ENCODE results near the gene PDE4D. TPM values are rescaled to one million over a fixed set of nuclear protein-coding genes. Genes with fewer than 3 reads are reported as not detected.

PDE4D gene
- total RNA-seq, 2 donors from 2014 or later = 207 to 300 TPM

- H3K9me3 ChIP-seq (ENCODE audit: control insufficient read depth, low read length, poor library complexity, severe bottlenecking) = no peaks in the 10 kb centered on the region
- Mint-ChIP-seq H3K27me3 (no peaks in the 10 kb centered on the region), H3K36me3 (ENCODE audit: low read depth) (no peaks in the 10 kb centered on the region), H3K4me3 (no peak overlapping the region), H3K27ac (peak overlapping the region; percentile 41), H3K4me1 (peaks cover 5% of the 10 kb centered on the region)
- DNase-seq (no peak), ATAC-seq (no peak)
Observed at GRCh38 chr5:59158637-59159391, 734.7 kb downstream of the PDE4D start.

GRCh38 chr5:59158165-59158564, 735.4 kb downstream of the PDE4D start:
- Mint-ChIP-seq H3K36me3 (ENCODE audit: low read depth) (no peaks in the 10 kb centered on the region), H3K4me1 (peaks cover 5% of the 10 kb centered on the region), H3K27ac (no peak overlapping the region), H3K27me3 (no peaks in the 10 kb centered on the region), H3K4me3 (no peak overlapping the region)
- no peaks in the 10 kb centered on the region for H3K9me3 ChIP-seq (ENCODE audit: control insufficient read depth, low read length, poor library complexity, severe bottlenecking)
- DNase-seq (no peak), ATAC-seq (no peak)

GRCh38 chr5:59157068-59157467, 736.5 kb downstream of the PDE4D start:
- Mint-ChIP-seq H3K36me3 (ENCODE audit: low read depth) (no peaks in the 10 kb centered on the region), H3K27me3 (no peaks in the 10 kb centered on the region), H3K4me1 (peaks cover 11% of the 10 kb centered on the region), H3K27ac (no peak overlapping the region), H3K4me3 (no peak overlapping the region)
- no peak for ATAC-seq
- H3K9me3 ChIP-seq (ENCODE audit: control insufficient read depth, low read length, poor library complexity, severe bottlenecking) = no peaks in the 10 kb centered on the region
- DNase-seq = no peak

GRCh38 chr5:59152701-59153245, 740.8 kb downstream of the PDE4D start:
- H3K27me3 Mint-ChIP-seq = no peaks in the 10 kb centered on the region
- H3K36me3 Mint-ChIP-seq (ENCODE audit: low read depth) = no peaks in the 10 kb centered on the region
- ATAC-seq = peak; percentile 77
- H3K4me1 Mint-ChIP-seq = peaks cover 17% of the 10 kb centered on the region
- H3K4me3 Mint-ChIP-seq = no peak overlapping the region
- no peak overlapping the region for H3K27ac Mint-ChIP-seq
- H3K9me3 ChIP-seq (ENCODE audit: control insufficient read depth, low read length, poor library complexity, severe bottlenecking) = no peaks in the 10 kb centered on the region
- no peak for DNase-seq

- Mint-ChIP-seq H3K36me3 (ENCODE audit: low read depth) (no peaks in the 10 kb centered on the region), H3K27ac (peak overlapping the region; percentile 69), H3K27me3 (no peaks in the 10 kb centered on the region), H3K4me1 (peaks cover 17% of the 10 kb centered on the region), H3K4me3 (no peak overlapping the region)
- DNase-seq (no peak), ATAC-seq (no peak)
- H3K9me3 ChIP-seq (ENCODE audit: control insufficient read depth, low read length, poor library complexity, severe bottlenecking) = no peaks in the 10 kb centered on the region
Observed at GRCh38 chr5:59151162-59151889, 742.2 kb downstream of the PDE4D start.

GRCh38 chr5:59149827-59150226, 743.7 kb downstream of the PDE4D start:
- no peaks in the 10 kb centered on the region for H3K9me3 ChIP-seq (ENCODE audit: control insufficient read depth, low read length, poor library complexity, severe bottlenecking)
- no peaks in the 10 kb centered on the region for H3K36me3 Mint-ChIP-seq (ENCODE audit: low read depth)
- H3K4me1 Mint-ChIP-seq = peaks cover 17% of the 10 kb centered on the region
- no peak overlapping the region for H3K27ac Mint-ChIP-seq
- no peak overlapping the region for H3K4me3 Mint-ChIP-seq
- DNase-seq (no peak), ATAC-seq (no peak)
- no peaks in the 10 kb centered on the region for H3K27me3 Mint-ChIP-seq

GRCh38 chr5:59149271-59149670, 744.3 kb downstream of the PDE4D start:
- H3K4me1 Mint-ChIP-seq = peaks cover 17% of the 10 kb centered on the region
- H3K27me3 Mint-ChIP-seq = no peaks in the 10 kb centered on the region
- ATAC-seq = no peak
- H3K36me3 Mint-ChIP-seq (ENCODE audit: low read depth) = no peaks in the 10 kb centered on the region
- H3K27ac Mint-ChIP-seq = no peak overlapping the region
- H3K4me3 Mint-ChIP-seq = no peak overlapping the region
- H3K9me3 ChIP-seq (ENCODE audit: control insufficient read depth, low read length, poor library complexity, severe bottlenecking) = no peaks in the 10 kb centered on the region
- DNase-seq = no peak

- DNase-seq (no peak), ATAC-seq (peak; percentile 61)
- no peaks in the 10 kb centered on the region for H3K9me3 ChIP-seq (ENCODE audit: control insufficient read depth, low read length, poor library complexity, severe bottlenecking)
- H3K4me1 Mint-ChIP-seq = peaks cover 16% of the 10 kb centered on the region
- H3K27me3 Mint-ChIP-seq = no peaks in the 10 kb centered on the region
- no peak overlapping the region for H3K4me3 Mint-ChIP-seq
- peak overlapping the region; percentile 19 for H3K27ac Mint-ChIP-seq
- H3K36me3 Mint-ChIP-seq (ENCODE audit: low read depth) = no peaks in the 10 kb centered on the region
Observed at GRCh38 chr5:59146729-59147128, 746.8 kb downstream of the PDE4D start.

- no peak for DNase-seq
- no peaks in the 10 kb centered on the region for H3K36me3 Mint-ChIP-seq (ENCODE audit: low read depth)
- H3K4me3 Mint-ChIP-seq = no peak overlapping the region
- no peaks in the 10 kb centered on the region for H3K9me3 ChIP-seq (ENCODE audit: control insufficient read depth, low read length, poor library complexity, severe bottlenecking)
- no peak for ATAC-seq
- no peak overlapping the region for H3K27ac Mint-ChIP-seq
- no peaks in the 10 kb centered on the region for H3K27me3 Mint-ChIP-seq
- peaks cover 6% of the 10 kb centered on the region for H3K4me1 Mint-ChIP-seq
Observed at GRCh38 chr5:59143926-59144333, 749.6 kb downstream of the PDE4D start.

GRCh38 chr5:59142927-59143326, 750.6 kb downstream of the PDE4D start:
- H3K9me3 ChIP-seq (ENCODE audit: control insufficient read depth, low read length, poor library complexity, severe bottlenecking) = no peaks in the 10 kb centered on the region
- no peak for ATAC-seq
- Mint-ChIP-seq H3K36me3 (ENCODE audit: low read depth) (no peaks in the 10 kb centered on the region), H3K27ac (no peak overlapping the region), H3K4me1 (peaks cover 10% of the 10 kb centered on the region), H3K4me3 (no peak overlapping the region), H3K27me3 (no peaks in the 10 kb centered on the region)
- no peak for DNase-seq

- Mint-ChIP-seq H3K27ac (peak overlapping the region; percentile 16), H3K4me3 (peak overlapping the region; percentile 1), H3K36me3 (ENCODE audit: low read depth) (peaks cover under 1% of the 10 kb centered on the region), H3K4me1 (peaks cover 10% of the 10 kb centered on the region), H3K27me3 (no peaks in the 10 kb centered on the region)
- ATAC-seq = no peak
- H3K9me3 ChIP-seq (ENCODE audit: control insufficient read depth, low read length, poor library complexity, severe bottlenecking) = no peaks in the 10 kb centered on the region
- no peak for DNase-seq
Observed at GRCh38 chr5:59142138-59142537, 751.4 kb downstream of the PDE4D start.

- H3K9me3 ChIP-seq (ENCODE audit: control insufficient read depth, low read length, poor library complexity, severe bottlenecking) = no peaks in the 10 kb centered on the region
- H3K4me1 Mint-ChIP-seq = peaks cover 13% of the 10 kb centered on the region
- DNase-seq = no peak
- peaks cover 2% of the 10 kb centered on the region for H3K36me3 Mint-ChIP-seq (ENCODE audit: low read depth)
- H3K27ac Mint-ChIP-seq = no peak overlapping the region
- H3K4me3 Mint-ChIP-seq = no peak overlapping the region
- ATAC-seq = no peak
- no peaks in the 10 kb centered on the region for H3K27me3 Mint-ChIP-seq
Observed at GRCh38 chr5:59140133-59140532, 753.4 kb downstream of the PDE4D start.

GRCh38 chr5:59139695-59140094, 753.8 kb downstream of the PDE4D start:
- Mint-ChIP-seq H3K4me3 (no peak overlapping the region), H3K36me3 (ENCODE audit: low read depth) (peaks cover 2% of the 10 kb centered on the region), H3K4me1 (peaks cover 16% of the 10 kb centered on the region), H3K27me3 (no peaks in the 10 kb centered on the region), H3K27ac (no peak overlapping the region)
- H3K9me3 ChIP-seq (ENCODE audit: control insufficient read depth, low read length, poor library complexity, severe bottlenecking) = no peaks in the 10 kb centered on the region
- ATAC-seq (no peak), DNase-seq (no peak)
